H9 (cell line): ENCODE data around the gene HEXD. TPM values are rescaled to one million over a fixed set of nuclear protein-coding genes. Genes with fewer than 3 reads are reported as not detected.

Experiments
- DNase-seq: peaks from one replicate; pipeline ENCODE4 v3.0.0-alpha.2; 2017
- H2AFZ ChIP-seq: one replicate; pipeline ENCODE4 v1.6.1; 2013; ENCODE audit warnings: mild to moderate bottlenecking, low read length, control low read depth, moderate library complexity
- H2AK5ac ChIP-seq: 2 replicates; pipeline ENCODE4 v1.6.1; 2013; ENCODE audit warnings: low read length, control low read depth, mixed read lengths; ENCODE audit not compliant: insufficient read length
- H2BK120ac ChIP-seq: one replicate; pipeline ENCODE4 v1.6.1; 2013; ENCODE audit warnings: low read depth, mild to moderate bottlenecking, low read length, control low read depth, inconsistent platforms; ENCODE audit not compliant: poor library complexity, severe bottlenecking
- H2BK12ac ChIP-seq: 2 replicates; pipeline ENCODE4 v1.6.1; 2013; ENCODE audit warnings: low read length, control low read depth, mixed read lengths, low read depth; ENCODE audit not compliant: insufficient read length
- H2BK15ac ChIP-seq: 2 replicates; pipeline ENCODE4 v1.6.1; 2013; ENCODE audit warnings: low read depth, low read length, control low read depth
- H2BK20ac ChIP-seq: one replicate; pipeline ENCODE4 v1.6.1; 2013; ENCODE audit warnings: low read depth, mild to moderate bottlenecking, low read length, control low read depth, inconsistent platforms; ENCODE audit not compliant: poor library complexity, severe bottlenecking
- H2BK5ac ChIP-seq: 2 replicates; pipeline ENCODE4 v1.6.1; 2013; ENCODE audit warnings: low read length, control low read depth, mixed read lengths; ENCODE audit not compliant: insufficient read length
- H3K14ac ChIP-seq: 2 replicates; pipeline ENCODE4 v1.6.1; 2013; ENCODE audit warnings: low read length, control low read depth; ENCODE audit not compliant: insufficient read depth
- H3K18ac ChIP-seq: 2 replicates; pipeline ENCODE4 v1.6.1; 2013; ENCODE audit warnings: low read depth, mild to moderate bottlenecking, mixed read lengths, low read length, control low read depth; ENCODE audit not compliant: insufficient read length
- H3K23ac ChIP-seq: 2 replicates; pipeline ENCODE4 v1.6.1; 2013; ENCODE audit warnings: low read length, control low read depth, mixed read lengths, low read depth; ENCODE audit not compliant: insufficient read length
- H3K23me2 ChIP-seq: 2 replicates; pipeline ENCODE4 v1.6.1; 2013; ENCODE audit warnings: low read depth, mild to moderate bottlenecking, mixed read lengths, low read length, control low read depth; ENCODE audit not compliant: insufficient read length, poor library complexity, severe bottlenecking
- H3K27ac ChIP-seq: 2 replicates; pipeline ENCODE4 v1.5.1; 2013; ENCODE audit warnings: low read length, control low read depth, mixed read lengths, low read depth; ENCODE audit not compliant: insufficient read length
- H3K27me3 ChIP-seq: 2 replicates; pipeline ENCODE4 v1.6.1; 2013; ENCODE audit warnings: low read length, control low read depth, inconsistent platforms; ENCODE audit not compliant: insufficient read depth
- H3K4ac ChIP-seq: 2 replicates; pipeline ENCODE4 v1.6.1; 2013; ENCODE audit warnings: low read depth, mild to moderate bottlenecking, control low read depth, inconsistent platforms, low read length, moderate library complexity
- H3K4me1 ChIP-seq: 2 replicates; pipeline ENCODE4 v1.6.1; 2013; ENCODE audit warnings: low read length, control low read depth, inconsistent platforms; ENCODE audit not compliant: insufficient read depth
- H3K4me2 ChIP-seq: 2 replicates; pipeline ENCODE4 v1.6.1; 2013; ENCODE audit warnings: low read length, control low read depth, mixed read lengths; ENCODE audit not compliant: insufficient read length, insufficient read depth
- H3K56ac ChIP-seq: 2 replicates; pipeline ENCODE4 v1.6.1; 2013; ENCODE audit warnings: low read depth, mild to moderate bottlenecking, mixed read lengths, low read length, control low read depth; ENCODE audit not compliant: insufficient read length
- H3K79me1 ChIP-seq: 2 replicates; pipeline ENCODE4 v1.6.1; 2013; ENCODE audit warnings: low read depth, mild to moderate bottlenecking, moderate library complexity, low read length, control low read depth, inconsistent platforms; ENCODE audit not compliant: insufficient read depth, poor library complexity, severe bottlenecking
- H3K79me2 ChIP-seq: 2 replicates; pipeline ENCODE4 v1.6.1; 2013; ENCODE audit warnings: low read length, control low read depth, inconsistent platforms; ENCODE audit not compliant: insufficient read depth
- H3K9ac ChIP-seq: 2 replicates; pipeline ENCODE4 v1.6.1; 2013; ENCODE audit warnings: low read length, control low read depth, mixed read lengths; ENCODE audit not compliant: insufficient read length; ENCODE audit errors: extremely low read depth
- H3K9me3 ChIP-seq: one replicate; pipeline ENCODE4 v1.6.1; 2013; ENCODE audit warnings: low read depth, low read length, inconsistent platforms; ENCODE audit not compliant: control insufficient read depth
- H3T11ph ChIP-seq: one replicate; pipeline ENCODE4 v1.6.1; 2013; ENCODE audit warnings: mild to moderate bottlenecking, low read length, control low read depth, inconsistent platforms
- H4K20me1 ChIP-seq: one replicate; pipeline ENCODE4 v1.6.1; 2013; ENCODE audit not compliant: control insufficient read depth, insufficient read length, insufficient read depth
- H4K5ac ChIP-seq: 2 replicates; pipeline ENCODE4 v1.6.1; 2013; ENCODE audit warnings: low read depth, mild to moderate bottlenecking, mixed read lengths, low read length, control low read depth; ENCODE audit not compliant: insufficient read length
- H4K8ac ChIP-seq: replicated peaks from 2 replicates; pipeline ENCODE4 v1.6.1; 2013; ENCODE audit warnings: low read length, control low read depth, mixed read lengths, low read depth; ENCODE audit not compliant: insufficient read length
- H4K91ac ChIP-seq: 2 replicates; pipeline ENCODE4 v1.6.1; 2013; ENCODE audit warnings: low read depth, mild to moderate bottlenecking, moderate library complexity, mixed read lengths, low read length, control low read depth; ENCODE audit not compliant: insufficient read length
- H3K27ac Mint-ChIP-seq, 3 experiments: 2 replicates in 2 of 3; 3 replicates in 1 of 3; pipeline ENCODE4 v1.8.0; 2020 to 2021; ENCODE audit warnings: mixed read lengths in 3 of 3, mild to moderate bottlenecking in 1 of 3, moderate library complexity in 1 of 3
- H3K27me3 Mint-ChIP-seq: 2 replicates; pipeline ENCODE4 v1.8.0; 2021; ENCODE audit warnings: low read depth, mild to moderate bottlenecking, moderate library complexity, mixed read lengths
- H3K36me3 Mint-ChIP-seq, 3 experiments: 2 replicates in 2 of 3; 3 replicates in 1 of 3; pipeline ENCODE4 v1.8.0; 2020 to 2021; ENCODE audit warnings: low read depth in 3 of 3, mixed read lengths in 3 of 3; ENCODE audit not compliant: insufficient read depth in 1 of 3
- H3K4me1 Mint-ChIP-seq, 2 experiments: 2 replicates each; pipeline ENCODE4 v1.8.0; 2020; ENCODE audit warnings: mixed read lengths in 2 of 2
- H3K4me3 Mint-ChIP-seq, 2 experiments: 2 replicates in 1 of 2; 3 replicates in 1 of 2; pipeline ENCODE4 v1.8.0; 2020 to 2021; ENCODE audit warnings: mild to moderate bottlenecking in 2 of 2, mixed read lengths in 2 of 2, moderate library complexity in 1 of 2
- H3K9me3 Mint-ChIP-seq, 2 experiments: 2 replicates in 1 of 2; 3 replicates in 1 of 2; pipeline ENCODE4 v1.8.0; 2020; ENCODE audit warnings: mild to moderate bottlenecking in 2 of 2, mixed read lengths in 2 of 2, moderate library complexity in 1 of 2
- WGBS: extraction: QIAGEN DNeasy Blood & Tissue Kit; methylation state at CpG from one replicate; pipeline ENCODE4 v1.1.7; 2013; ENCODE audit warnings: missing lambda C conversion rate, low lambda C conversion rate, mixed read lengths; ENCODE audit not compliant: insufficient read length; ENCODE audit errors: extremely low coverage; 5-methylcytosine and 5-hydroxymethylcytosine counted together
- total RNA-seq: library from RNA; stranded (reverse); gene quantifications from 2 replicates; pipeline ENCODE4 v1.2.1, GENCODE V29; 2021
- TF ChIP-seq, protein P1 (sequence below): fragments of 200-600 bp; sonication (generic); conservative IDR thresholded peaks from 3 replicates; pipeline ENCODE4 v1.8.0; 2021; ENCODE audit warnings: antibody characterized with exemption, mild to moderate bottlenecking

HEXD gene
- total RNA-seq, 1 experiment from 2014 or later, result 23.2 TPM

DNA sequence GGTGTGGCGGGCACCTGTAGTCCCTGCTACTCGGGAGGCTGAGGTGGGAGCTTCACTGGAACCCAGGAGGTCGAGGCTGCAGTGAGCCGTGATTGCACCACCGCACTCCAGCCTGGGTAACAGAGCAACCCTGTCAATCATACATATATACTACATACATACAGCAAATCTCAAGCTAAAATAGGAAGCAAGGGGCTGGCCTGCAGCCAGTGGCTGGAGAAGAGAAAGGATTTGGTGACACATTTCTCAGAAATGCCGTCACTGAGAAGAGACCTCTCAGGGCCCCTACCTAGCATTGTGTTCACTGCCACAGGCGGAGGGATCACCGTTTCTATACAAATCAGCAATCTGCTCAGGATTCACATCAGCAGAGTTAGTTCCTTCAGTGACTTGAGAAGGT, 57.3 kb downstream of the HEXD start:
- Histone ChIP-seq H2BK120ac (no peak overlapping the region), H3K23ac (no peak overlapping the region), H3K79me2 (no peaks in the 10 kb centered on the region), H2AK5ac (no peak overlapping the region), H2BK5ac (no peak overlapping the region), H3K27me3 (no peaks in the 10 kb centered on the region), H3K27ac (no peak overlapping the region), H3K4me2 (no peak overlapping the region), H2BK12ac (no peak overlapping the region), H3K79me1 (no peaks in the 10 kb centered on the region), H3K18ac (no peak overlapping the region), H4K20me1 (no peaks in the 10 kb centered on the region), H3K23me2 (no peaks in the 10 kb centered on the region), H2AFZ (no peak overlapping the region), H2BK15ac (no peak overlapping the region), H2BK20ac (no peak overlapping the region), H3K14ac (no peak overlapping the region), H4K8ac (no peak overlapping the region), H3T11ph (no peak overlapping the region), H3K56ac (no peak overlapping the region), H4K91ac (no peak overlapping the region), H3K4ac (no peak overlapping the region), H4K5ac (no peak overlapping the region), H3K4me1 (no peaks in the 10 kb centered on the region), H3K9me3 (no peaks in the 10 kb centered on the region), H3K9ac (no peak overlapping the region)
- peaks cover 21 to 69% (median 68%) of the 10 kb centered on the region in 3 experiments for H3K36me3 Mint-ChIP-seq
- no peak overlapping the region for H3K4me3 Mint-ChIP-seq
- no peaks in the 10 kb centered on the region for H3K4me1 Mint-ChIP-seq
- no peak overlapping the region for H3K27ac Mint-ChIP-seq
- H3K27me3 Mint-ChIP-seq, result no peaks in the 10 kb centered on the region
- WGBS, result no CpG with 5 or more reads among the region's 8 CpGs
- H3K9me3 Mint-ChIP-seq, result no peaks in the 10 kb centered on the region
- TF ChIP-seq, protein P1, sequence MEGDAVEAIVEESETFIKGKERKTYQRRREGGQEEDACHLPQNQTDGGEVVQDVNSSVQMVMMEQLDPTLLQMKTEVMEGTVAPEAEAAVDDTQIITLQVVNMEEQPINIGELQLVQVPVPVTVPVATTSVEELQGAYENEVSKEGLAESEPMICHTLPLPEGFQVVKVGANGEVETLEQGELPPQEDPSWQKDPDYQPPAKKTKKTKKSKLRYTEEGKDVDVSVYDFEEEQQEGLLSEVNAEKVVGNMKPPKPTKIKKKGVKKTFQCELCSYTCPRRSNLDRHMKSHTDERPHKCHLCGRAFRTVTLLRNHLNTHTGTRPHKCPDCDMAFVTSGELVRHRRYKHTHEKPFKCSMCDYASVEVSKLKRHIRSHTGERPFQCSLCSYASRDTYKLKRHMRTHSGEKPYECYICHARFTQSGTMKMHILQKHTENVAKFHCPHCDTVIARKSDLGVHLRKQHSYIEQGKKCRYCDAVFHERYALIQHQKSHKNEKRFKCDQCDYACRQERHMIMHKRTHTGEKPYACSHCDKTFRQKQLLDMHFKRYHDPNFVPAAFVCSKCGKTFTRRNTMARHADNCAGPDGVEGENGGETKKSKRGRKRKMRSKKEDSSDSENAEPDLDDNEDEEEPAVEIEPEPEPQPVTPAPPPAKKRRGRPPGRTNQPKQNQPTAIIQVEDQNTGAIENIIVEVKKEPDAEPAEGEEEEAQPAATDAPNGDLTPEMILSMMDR, result no peak
- no peak for DNase-seq
